Measurements from ENCODE around the gene OR5P2. TPM values are rescaled to one million over a fixed set of nuclear protein-coding genes. Genes with fewer than 3 reads are reported as not detected.
"Not testable (repeated sequence)": the region's sequence is repeated elsewhere in the genome, so short reads cannot be mapped to it uniquely, and the experiment has no call there.

OR5P2 gene
- polyA plus RNA-seq, 1 experiment = 0.23 TPM

DNA sequence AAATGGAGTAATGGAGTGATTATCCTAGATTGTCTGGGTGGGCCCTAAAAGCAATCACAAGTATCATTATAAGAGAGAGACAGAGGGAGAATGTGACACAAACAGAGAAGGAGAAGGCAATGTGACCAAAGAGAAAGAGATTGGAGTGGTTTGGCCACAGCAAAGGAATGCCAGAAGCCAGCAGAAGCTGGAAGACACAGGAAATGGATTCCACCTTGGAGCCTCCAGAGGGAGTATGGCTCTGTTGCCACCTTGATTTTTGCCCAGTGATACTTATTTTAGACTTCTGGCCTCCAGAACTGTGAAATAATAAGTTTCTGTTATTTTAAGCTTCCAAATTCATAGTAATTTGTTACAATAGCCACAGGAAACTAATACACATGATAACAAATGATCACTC, 36.8 kb upstream of the OR5P2 start:
- H3K27me3 ChIP-seq (ENCODE audit: control insufficient read depth, insufficient read depth, low read length) = no peaks in the 10 kb centered on the region
- ChIA-PET CTCF (interaction anchor here (0.6 to 0.8 kb wide), 2 partner anchors 13 to 28 kb away, joined by 3 read pairs; no protein-coding TSS in a partner anchor), POLR2A (no interaction called here)
- no peaks in the 10 kb centered on the region for H3K36me3 ChIP-seq (ENCODE audit: control insufficient read depth, insufficient read depth, low read length)
- H3K4me3 ChIP-seq (ENCODE audit: low read depth, low read length) = no peak overlapping the region
- TF ChIP-seq, protein P1, sequence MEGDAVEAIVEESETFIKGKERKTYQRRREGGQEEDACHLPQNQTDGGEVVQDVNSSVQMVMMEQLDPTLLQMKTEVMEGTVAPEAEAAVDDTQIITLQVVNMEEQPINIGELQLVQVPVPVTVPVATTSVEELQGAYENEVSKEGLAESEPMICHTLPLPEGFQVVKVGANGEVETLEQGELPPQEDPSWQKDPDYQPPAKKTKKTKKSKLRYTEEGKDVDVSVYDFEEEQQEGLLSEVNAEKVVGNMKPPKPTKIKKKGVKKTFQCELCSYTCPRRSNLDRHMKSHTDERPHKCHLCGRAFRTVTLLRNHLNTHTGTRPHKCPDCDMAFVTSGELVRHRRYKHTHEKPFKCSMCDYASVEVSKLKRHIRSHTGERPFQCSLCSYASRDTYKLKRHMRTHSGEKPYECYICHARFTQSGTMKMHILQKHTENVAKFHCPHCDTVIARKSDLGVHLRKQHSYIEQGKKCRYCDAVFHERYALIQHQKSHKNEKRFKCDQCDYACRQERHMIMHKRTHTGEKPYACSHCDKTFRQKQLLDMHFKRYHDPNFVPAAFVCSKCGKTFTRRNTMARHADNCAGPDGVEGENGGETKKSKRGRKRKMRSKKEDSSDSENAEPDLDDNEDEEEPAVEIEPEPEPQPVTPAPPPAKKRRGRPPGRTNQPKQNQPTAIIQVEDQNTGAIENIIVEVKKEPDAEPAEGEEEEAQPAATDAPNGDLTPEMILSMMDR (IDR thresholded peaks at IDR 0.05; ENCODE audit: insufficient read depth, low read depth, low read length) = 0 out of 2 replicates have a peak, but pooled peaks have one; percentile 8
- no peak for DNase-seq (ENCODE audit: low read depth)

DNA sequence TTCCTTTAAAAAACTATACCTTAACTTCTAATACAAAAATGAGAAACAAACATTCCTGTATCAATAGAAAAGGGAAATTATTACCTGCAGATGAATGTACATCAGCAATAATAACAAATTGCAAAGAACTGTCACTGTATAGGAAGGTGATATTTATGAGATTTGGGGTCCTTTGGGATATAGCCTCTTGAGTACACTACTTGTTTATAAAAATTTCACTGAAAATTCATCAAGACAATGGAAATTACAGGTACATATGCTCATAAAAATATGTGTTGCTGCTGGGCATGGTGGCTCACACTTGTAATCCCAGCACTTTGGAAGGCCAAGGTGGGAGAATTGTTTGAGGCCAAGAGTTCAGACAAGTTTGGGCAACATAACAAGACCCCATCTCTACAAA, 34.0 kb upstream of the OR5P2 start, which contains the start of gene OR5P3:
TSS of gene OR5P3 (minus strand) at position 101 of the 400 bp plus-strand sequence.
- ChIA-PET CTCF (no interaction called here), POLR2A (no interaction called here)
- no peaks in the 10 kb centered on the region for H3K36me3 ChIP-seq (ENCODE audit: control insufficient read depth, insufficient read depth, low read length)
- no peak for DNase-seq (ENCODE audit: low read depth)
- no peaks in the 10 kb centered on the region for H3K27me3 ChIP-seq (ENCODE audit: control insufficient read depth, insufficient read depth, low read length)
- no peak within 1 kb of the TSS for H3K4me3 ChIP-seq (ENCODE audit: low read depth, low read length)
- TF ChIP-seq, protein P1 (IDR thresholded peaks at IDR 0.05; ENCODE audit: insufficient read depth, low read depth, low read length) = no peak

DNA sequence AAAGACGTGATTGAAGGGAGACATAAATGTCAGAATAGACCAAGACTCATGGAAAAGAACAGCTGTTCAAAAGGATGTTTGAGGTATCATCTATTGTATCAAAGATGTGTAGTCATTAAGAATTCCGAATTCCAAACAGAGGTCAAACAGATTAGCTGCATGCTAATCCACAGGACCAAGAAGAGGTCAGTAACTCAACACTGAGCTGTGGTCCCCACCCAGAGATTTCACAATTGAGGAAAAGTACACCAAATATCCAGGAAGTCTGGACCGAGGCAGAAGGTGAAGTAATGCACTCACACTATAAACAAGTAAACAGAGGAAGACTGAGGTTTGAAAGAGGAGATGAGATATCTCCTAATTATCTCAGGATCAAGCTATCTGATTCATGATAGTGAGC, 29.6 kb upstream of the OR5P2 start:
- Histone ChIP-seq H3K4me3 (ENCODE audit: low read depth, low read length) (no peak overlapping the region), H3K36me3 (ENCODE audit: control insufficient read depth, insufficient read depth, low read length) (no peaks in the 10 kb centered on the region), H3K27me3 (ENCODE audit: control insufficient read depth, insufficient read depth, low read length) (no peaks in the 10 kb centered on the region)
- CTCF ChIA-PET = no interaction called here
- no peak for DNase-seq (ENCODE audit: low read depth)
- POLR2A ChIA-PET = no interaction called here
- TF ChIP-seq, protein P1 (IDR thresholded peaks at IDR 0.05; ENCODE audit: insufficient read depth, low read depth, low read length) = no peak

DNA sequence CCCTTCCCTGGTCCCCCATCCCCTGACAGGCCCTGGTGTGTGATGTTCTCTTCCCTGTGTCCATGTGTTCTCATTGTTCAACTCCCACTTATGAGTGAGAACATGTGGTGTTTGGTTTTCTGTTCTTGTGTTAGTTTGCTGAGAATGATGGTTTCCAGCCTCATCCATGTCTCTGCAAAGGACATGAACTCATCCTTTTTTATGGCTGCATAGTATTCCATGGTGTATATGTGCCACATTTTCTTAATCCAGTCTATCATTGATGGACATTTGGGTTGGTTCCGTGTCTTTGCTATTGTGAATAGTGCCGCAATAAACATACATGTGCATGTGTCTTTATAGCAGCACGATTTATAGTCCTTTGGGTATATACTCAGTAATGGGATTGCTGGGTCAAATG, 23.7 kb upstream of the OR5P2 start:
- H3K36me3 ChIP-seq (ENCODE audit: control insufficient read depth, insufficient read depth, low read length); DNase-seq (ENCODE audit: low read depth); CTCF ChIA-PET; H3K4me3 ChIP-seq (ENCODE audit: low read depth, low read length); POLR2A ChIA-PET; H3K27me3 ChIP-seq (ENCODE audit: control insufficient read depth, insufficient read depth, low read length): not testable (repeated sequence)

DNA sequence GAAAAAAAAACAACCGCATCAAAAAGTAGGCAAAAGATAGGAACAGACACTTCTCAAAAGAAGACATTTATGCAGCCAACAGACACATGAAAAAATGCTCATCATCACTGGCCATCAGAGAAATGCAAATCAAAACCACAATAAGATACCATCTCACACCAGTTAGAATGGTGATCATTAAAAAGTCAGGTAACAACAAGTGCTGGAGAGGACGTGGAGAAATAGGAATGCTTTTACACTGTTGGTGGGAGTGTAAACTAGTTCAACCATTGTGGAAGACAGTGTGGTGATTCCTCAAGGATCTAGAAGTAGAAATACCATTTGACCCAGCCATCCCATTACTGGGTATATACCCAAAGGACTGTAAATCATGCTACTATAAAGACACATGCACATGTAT, 18.2 kb upstream of the OR5P2 start:
- H3K36me3 ChIP-seq (ENCODE audit: control insufficient read depth, insufficient read depth, low read length); CTCF ChIA-PET; DNase-seq (ENCODE audit: low read depth); POLR2A ChIA-PET; H3K4me3 ChIP-seq (ENCODE audit: low read depth, low read length); H3K27me3 ChIP-seq (ENCODE audit: control insufficient read depth, insufficient read depth, low read length): not testable (repeated sequence)

DNA sequence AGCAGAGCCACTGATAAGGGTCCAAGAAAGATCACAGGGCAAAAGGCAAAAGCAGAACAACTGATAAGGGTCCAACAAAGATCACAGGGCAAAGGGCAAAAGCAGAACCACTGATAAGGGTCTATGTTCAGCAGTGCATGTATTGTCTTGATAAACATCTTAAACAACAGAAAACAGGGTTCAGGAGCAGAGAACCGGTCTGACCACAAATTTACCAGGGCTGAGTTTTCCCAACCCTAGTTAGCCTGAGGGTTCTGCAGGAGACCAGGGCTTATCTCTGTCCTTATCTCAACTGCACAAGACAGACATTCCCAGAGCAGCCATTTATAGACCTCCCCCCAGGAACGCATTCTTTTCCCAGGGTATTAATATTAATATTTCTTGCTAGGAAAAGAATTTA, 13.6 kb upstream of the OR5P2 start:
- CTCF ChIA-PET; H3K27me3 ChIP-seq (ENCODE audit: control insufficient read depth, insufficient read depth, low read length); POLR2A ChIA-PET; H3K4me3 ChIP-seq (ENCODE audit: low read depth, low read length); DNase-seq (ENCODE audit: low read depth); H3K36me3 ChIP-seq (ENCODE audit: control insufficient read depth, insufficient read depth, low read length): not testable (repeated sequence)

DNA sequence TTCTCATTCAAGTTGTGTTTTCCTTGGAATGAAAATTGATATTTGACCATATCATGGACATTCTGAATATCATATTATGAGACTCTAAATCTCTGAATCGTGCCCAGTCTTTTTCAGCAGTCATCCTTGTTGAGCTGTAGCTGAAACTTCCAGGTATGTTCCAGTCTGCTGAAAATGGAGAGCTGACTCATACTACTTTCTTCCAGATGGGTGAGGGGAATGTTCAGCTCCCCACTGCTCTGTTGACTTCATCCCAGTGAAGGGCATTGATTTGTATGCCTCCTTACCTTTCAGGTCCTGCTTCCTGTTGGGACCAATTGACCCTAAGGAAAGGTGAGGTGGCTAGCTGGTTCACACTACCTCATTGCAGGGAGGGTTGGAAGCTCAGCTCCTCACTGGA, 3.5 kb downstream of the OR5P2 start:
- TF ChIP-seq, protein P1 (IDR thresholded peaks at IDR 0.05; ENCODE audit: insufficient read depth, low read depth, low read length) = no peak
- ChIA-PET POLR2A (no interaction called here), CTCF (interaction anchor here (1.5 kb wide), 1 partner anchor 11 kb away, joined by 3 read pairs; no protein-coding TSS in a partner anchor)
- H3K36me3 ChIP-seq (ENCODE audit: control insufficient read depth, insufficient read depth, low read length) = no peaks in the 10 kb centered on the region
- H3K4me3 ChIP-seq (ENCODE audit: low read depth, low read length) = no peak overlapping the region
- no peaks in the 10 kb centered on the region for H3K27me3 ChIP-seq (ENCODE audit: control insufficient read depth, insufficient read depth, low read length)
- no peak for DNase-seq (ENCODE audit: low read depth)

Measured in BJ (cell line).